PC-3 (cell line): ENCODE measurements around the gene RPP21. TPM values are rescaled to one million over a fixed set of nuclear protein-coding genes. Genes with fewer than 3 reads are reported as not detected.

ENCODE experiments used
- ATAC-seq: fragments of 200-7000 bp; cut with Tn5 transposase; 2 replicates; pipeline ENCODE4 v1.9.1; 2020; ENCODE audit warnings: mild to moderate bottlenecking, moderate library complexity
- BruUV-seq: library from RNA; stranded (reverse); fragments of 400-500 nt; replicated peaks from 2 replicates; lab custom pipeline; 2021; lab: Mats Ljungman, UMichigan
- CTCF ChIA-PET: fragments of 300-600 bp; sonication (Branson Sonifier 250); formaldehyde crosslinking; loops from one replicate; lab custom pipeline; 2022; ENCODE audit warnings: antibody characterized with exemption; lab: Charles Lee
- POLR2A ChIA-PET: fragments of 300-600 bp; sonication (Branson Sonifier 250); formaldehyde crosslinking; loops from one replicate; lab custom pipeline; 2022; ENCODE audit warnings: antibody characterized with exemption; ENCODE audit not compliant: unreplicated experiment; lab: Charles Lee
- DNase-seq: peaks from one replicate; pipeline ENCODE4 v3.0.0-alpha.2; 2015
- H2AFZ ChIP-seq: fragments of 300-600 bp; sonication (generic); 2 replicates; pipeline ENCODE4 v1.6.0; 2016; ENCODE audit warnings: antibody characterized with exemption, low read length
- H3F3A ChIP-seq: fragments of 300-600 bp; sonication (generic); one replicate; pipeline ENCODE4 v1.6.0; 2017; ENCODE audit warnings: antibody characterized with exemption, low read length, control low read depth, mild to moderate bottlenecking; ENCODE audit not compliant: unreplicated experiment
- H3K27ac ChIP-seq: fragments of 300-600 bp; sonication (generic); 2 replicates; pipeline ENCODE4 v1.5.1; 2016; ENCODE audit warnings: mild to moderate bottlenecking, low read length
- H3K27me3 ChIP-seq: fragments of 300-600 bp; sonication (generic); 2 replicates; pipeline ENCODE4 v1.6.1; 2016; ENCODE audit warnings: low read length, mixed read lengths
- H3K36me3 ChIP-seq: fragments of 300-600 bp; sonication (generic); 2 replicates; pipeline ENCODE4 v1.6.1; 2016; ENCODE audit warnings: low read depth, mixed run types, low read length, mixed read lengths
- H3K4me1 ChIP-seq: fragments of 300-600 bp; sonication (generic); 2 replicates; pipeline ENCODE4 v1.5.1; 2016; ENCODE audit warnings: low read length; ENCODE audit not compliant: insufficient read depth
- H3K4me2 ChIP-seq: fragments of 300-600 bp; sonication (generic); 2 replicates; pipeline ENCODE4 v1.6.0; 2016; ENCODE audit warnings: low read length
- H3K4me3 ChIP-seq: fragments of 300-600 bp; sonication (generic); 2 replicates; pipeline ENCODE4 v1.5.1; 2016; ENCODE audit warnings: mild to moderate bottlenecking, low read length, mixed read lengths
- H3K79me2 ChIP-seq: fragments of 300-600 bp; sonication (generic); 2 replicates; pipeline ENCODE4 v1.6.1; 2017; ENCODE audit warnings: low read length, mixed read lengths
- H3K9ac ChIP-seq: fragments of 300-600 bp; sonication (generic); 2 replicates; pipeline ENCODE4 v1.6.0; 2016; ENCODE audit warnings: mild to moderate bottlenecking, low read length
- H3K9me2 ChIP-seq: fragments of 300-600 bp; sonication (generic); replicated peaks from 2 replicates; pipeline ENCODE4 v1.6.1; 2016; ENCODE audit warnings: mixed run types, low read length, mixed read lengths
- H3K9me3 ChIP-seq: fragments of 300-600 bp; sonication (generic); 2 replicates; pipeline ENCODE4 v1.6.1; 2016; ENCODE audit warnings: low read length, mixed read lengths
- H4K20me1 ChIP-seq: fragments of 300-600 bp; sonication (generic); 2 replicates; pipeline ENCODE4 v1.6.1; 2016; ENCODE audit warnings: low read length, mixed read lengths
- CTCF ChIP-seq: fragments of 300-600 bp; sonication (generic); conservative IDR thresholded peaks from 2 replicates; pipeline ENCODE4 v1.5.1; 2017; ENCODE audit warnings: antibody characterized with exemption, low read depth, mild to moderate bottlenecking, low read length
- EZH2 ChIP-seq: fragments of 300-600 bp; sonication (generic); IDR thresholded peaks from one replicate; pipeline ENCODE4 v1.6.1; 2017; ENCODE audit warnings: antibody characterized with exemption, mild to moderate bottlenecking, low read length; ENCODE audit not compliant: unreplicated experiment
- EZH2phosphoT487 ChIP-seq: fragments of 300-600 bp; sonication (generic); IDR thresholded peaks from 2 replicates; pipeline ENCODE4 v1.6.1; 2018; ENCODE audit warnings: mild to moderate bottlenecking, antibody characterized with exemption, low read length, borderline replicate concordance
- intact Hi-C: fragments of 100-400 bp; cut with micrococcal nuclease; formaldehyde crosslinking; loops from 2 replicates; pipeline ENCODE4 v1.9.0; 2023
- total RNA-seq: library from RNA; depleted of rRNA; stranded (reverse); fragments of >200 nt; gene quantifications from 2 replicates; pipeline ENCODE4 v1.2.3, GENCODE V29; 2014

RPP21 gene
- total RNA-seq, 1 experiment from 2014 or later, result 161 TPM

GRCh38 chr6:30321692-30322388 lies 23.1 kb upstream of the RPP21 start:
- peaks cover 95% of the 10 kb centered on the region for H3K79me2 ChIP-seq
- peak overlapping the region; percentile 98 for H3K4me2 ChIP-seq
- peaks cover 12% of the 10 kb centered on the region for H3K36me3 ChIP-seq
- ChIA-PET POLR2A (no interaction called here), CTCF (no interaction called here)
- H3K9me3 ChIP-seq, result no peaks in the 10 kb centered on the region
- DNase-seq (no peak), ATAC-seq (no peak)
- intact Hi-C loops, result no loop called here
- TF ChIP-seq EZH2phosphoT487 (no peak), EZH2 (no peak), CTCF (no peak)
- no peaks in the 10 kb centered on the region for H3K27me3 ChIP-seq
- H3K9me2 ChIP-seq, result no peaks in the 10 kb centered on the region
- H3K27ac ChIP-seq, result peak overlapping the region; percentile 71
- no peak overlapping the region for H2AFZ ChIP-seq
- peak overlapping the region; percentile 44 for H3K4me3 ChIP-seq
- H4K20me1 ChIP-seq, result peaks cover 52% of the 10 kb centered on the region
- peaks cover 32% of the 10 kb centered on the region for H3K4me1 ChIP-seq
- BruUV-seq, result no TSS peak
- H3K9ac ChIP-seq, result no peak overlapping the region
- no peaks in the 10 kb centered on the region for H3F3A ChIP-seq

GRCh38 chr6:30322527-30323501 lies 22.1 kb upstream of the RPP21 start:
- peak overlapping the region; percentile 71 for H3K27ac ChIP-seq
- ChIA-PET POLR2A (no interaction called here), CTCF (no interaction called here)
- H3K36me3 ChIP-seq, result peaks cover 10% of the 10 kb centered on the region
- H3K4me3 ChIP-seq, result peak overlapping the region; percentile 44
- H3K27me3 ChIP-seq, result no peaks in the 10 kb centered on the region
- peaks cover 38% of the 10 kb centered on the region for H3K4me1 ChIP-seq
- H4K20me1 ChIP-seq, result peaks cover 47% of the 10 kb centered on the region
- no peak overlapping the region for H3K9ac ChIP-seq
- no peaks in the 10 kb centered on the region for H3F3A ChIP-seq
- ATAC-seq (peak; percentile 3; the same call in 1 of the 2 replicates), DNase-seq (peak; percentile 77)
- intact Hi-C loops, result no loop called here
- H2AFZ ChIP-seq, result no peak overlapping the region
- TF ChIP-seq CTCF (no peak), EZH2 (no peak), EZH2phosphoT487 (no peak)
- H3K9me3 ChIP-seq, result no peaks in the 10 kb centered on the region
- H3K9me2 ChIP-seq, result no peaks in the 10 kb centered on the region
- peak overlapping the region; percentile 98 for H3K4me2 ChIP-seq
- no TSS peak for BruUV-seq
- H3K79me2 ChIP-seq, result peaks cover 93% of the 10 kb centered on the region
